HG02973 (cell line): ENCODE results near the gene TMEM229B.
"Not testable (repeated sequence)": the region's sequence is repeated elsewhere in the genome, so short reads cannot be mapped to it uniquely, and the experiment has no call there.

Source experiments
- ATAC-seq: cut with Tn5 transposase; IDR thresholded peaks from one replicate; pipeline ENCODE4 v1.9.1; 2021; ENCODE audit warnings: moderate library complexity; ENCODE audit not compliant: unreplicated experiment

Gene TMEM229B

GRCh38 chr14:67459336-67459735 lies 29.2 kb downstream of the TMEM229B start:
- no peak for ATAC-seq

- ATAC-seq = no peak
Observed at GRCh38 chr14:67457782-67458181, 30.7 kb downstream of the TMEM229B start.

GRCh38 chr14:67456732-67457131 lies 31.8 kb downstream of the TMEM229B start:
- ATAC-seq = no peak

DNA sequence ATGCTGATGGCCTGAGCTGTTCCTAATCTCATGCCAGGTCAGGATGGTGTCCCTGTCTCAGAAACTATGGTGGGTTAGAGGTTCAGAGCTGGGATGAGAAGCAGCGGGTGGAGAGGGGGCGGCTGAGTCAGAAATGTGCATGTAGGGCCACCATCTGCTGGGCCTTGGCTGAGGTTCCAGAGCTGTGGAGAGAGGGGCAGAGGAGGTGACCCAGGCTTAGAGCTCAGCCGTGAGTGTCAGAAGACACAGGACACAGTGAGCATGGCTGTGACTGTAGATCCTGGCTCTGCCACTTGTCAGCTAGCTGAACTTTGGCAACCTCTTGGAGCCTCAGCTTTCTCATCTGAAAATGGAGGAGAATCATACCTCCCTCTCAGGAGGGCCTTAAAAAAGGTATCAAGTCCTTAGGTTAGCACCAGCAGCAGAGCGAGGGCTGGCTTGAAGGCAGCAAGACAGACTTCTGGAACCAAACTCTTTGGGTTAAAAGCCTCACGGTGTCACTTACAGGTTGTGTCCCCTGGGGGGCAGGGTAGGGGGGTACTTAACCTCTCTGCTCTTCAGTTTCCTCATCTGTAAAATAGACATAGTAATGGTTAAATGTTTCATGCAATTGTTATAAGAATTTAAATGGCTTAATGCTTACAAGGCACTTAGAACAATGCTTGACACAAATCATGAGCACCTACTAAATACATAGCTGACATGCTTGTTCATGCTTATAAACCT lies 34.8 kb downstream of the TMEM229B start:
- no peak for ATAC-seq

GRCh38 chr14:67451667-67452066 lies 36.9 kb downstream of the TMEM229B start:
- ATAC-seq = not testable (repeated sequence)

DNA sequence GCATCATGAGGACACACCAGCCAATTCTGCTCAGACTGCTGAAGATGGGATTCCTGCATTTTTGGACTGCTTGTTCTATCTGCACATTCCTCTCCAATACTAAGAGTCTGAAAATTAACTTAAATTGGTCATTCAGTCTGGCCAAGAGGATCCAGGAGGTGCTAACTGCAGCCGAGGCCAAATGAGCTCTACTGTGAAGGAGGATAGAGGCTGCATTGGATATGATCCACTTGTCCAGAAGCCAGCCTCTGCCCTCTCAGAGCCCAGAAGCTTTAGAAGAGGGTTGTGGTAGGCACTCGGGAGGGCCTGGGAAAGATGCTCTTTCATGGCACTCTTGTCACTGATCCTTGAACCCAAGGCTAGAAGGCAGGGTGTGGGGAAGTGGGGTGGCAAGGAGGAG lies 39.4 kb downstream of the TMEM229B start:
- no peak for ATAC-seq

GRCh38 chr14:67447033-67447381 lies 41.5 kb downstream of the TMEM229B start:
- ATAC-seq = no peak

GRCh38 chr14:67446371-67447032 lies 42.0 kb downstream of the TMEM229B start:
- no peak for ATAC-seq

GRCh38 chr14:67444395-67444794 lies 44.1 kb downstream of the TMEM229B start:
- no peak for ATAC-seq

DNA sequence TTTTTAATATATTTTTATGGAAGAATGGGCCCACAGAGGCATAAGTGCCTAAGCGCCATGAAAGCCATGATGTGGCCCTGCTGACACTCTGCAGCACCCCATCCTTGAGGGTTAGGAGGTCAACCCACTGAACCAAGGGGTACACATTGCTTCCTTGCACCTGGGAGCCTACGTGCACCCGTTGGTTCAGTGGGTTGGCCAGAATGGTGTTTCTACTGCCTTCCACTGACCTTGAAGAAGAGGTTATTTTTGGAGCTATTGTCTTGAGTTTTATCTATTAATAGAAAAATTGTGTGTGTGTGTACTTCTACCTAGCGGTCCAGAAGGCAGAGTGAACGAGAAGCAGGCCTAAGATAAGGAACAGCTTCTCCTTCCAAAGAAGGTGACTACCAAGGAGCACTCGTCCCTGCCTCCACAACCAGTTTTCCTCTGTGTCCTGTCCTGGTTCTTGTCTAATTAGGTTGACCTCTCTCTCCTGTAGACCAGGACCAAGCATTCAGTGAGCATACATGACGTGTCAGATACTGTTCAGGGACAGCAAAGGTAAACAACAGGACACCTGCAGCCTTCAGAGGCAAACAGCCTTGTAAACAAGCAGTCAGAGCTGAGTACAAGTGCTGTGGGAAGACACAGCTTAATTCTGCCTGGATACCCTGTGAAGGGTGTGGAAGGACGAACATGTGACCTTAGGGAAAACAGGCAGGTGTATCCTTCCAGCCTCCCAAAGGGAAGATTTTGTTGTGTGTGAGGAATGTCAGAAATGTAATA lies 46.2 kb downstream of the TMEM229B start:
- ATAC-seq = no peak

DNA sequence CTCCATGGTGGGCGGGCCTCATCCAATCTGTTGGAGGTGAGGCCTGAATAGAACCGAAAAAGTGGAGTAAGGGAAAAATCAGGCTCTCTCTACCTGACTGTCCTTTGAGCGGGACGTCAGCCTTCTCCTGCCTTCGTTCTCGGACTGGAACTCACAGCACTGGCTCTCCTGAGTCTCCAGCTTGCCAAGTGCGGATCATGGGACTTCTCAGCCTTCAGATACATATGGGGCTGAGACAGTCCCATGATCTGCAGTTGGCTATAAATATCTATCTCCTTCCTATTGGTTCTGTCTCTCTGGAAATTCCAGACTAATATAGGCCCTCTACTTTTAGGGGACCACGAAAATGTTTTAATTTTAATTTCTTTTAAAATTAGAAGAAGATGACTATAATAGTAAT lies 46.8 kb downstream of the TMEM229B start:
- ATAC-seq = no peak

GRCh38 chr14:67441256-67441655 lies 47.3 kb downstream of the TMEM229B start:
- no peak for ATAC-seq

DNA sequence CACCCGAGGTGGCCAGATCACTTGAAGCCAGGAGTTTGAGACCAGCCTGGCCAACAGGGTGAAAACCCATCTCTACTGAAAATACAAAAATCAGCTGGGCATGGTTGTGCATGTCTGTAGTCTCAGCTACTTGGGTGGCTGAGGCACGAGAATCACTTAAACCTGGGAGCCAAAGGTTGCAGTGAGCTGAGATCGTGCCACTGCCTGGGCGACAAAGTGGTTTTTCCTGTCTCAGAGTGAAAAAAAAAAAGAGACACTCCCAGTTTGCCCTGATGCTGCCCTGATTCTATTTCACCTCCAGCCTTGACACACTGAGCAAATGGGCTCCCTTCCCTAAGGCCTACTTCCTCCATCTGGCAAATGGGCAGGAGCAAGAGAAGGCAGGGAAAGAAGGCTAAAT lies 48.0 kb downstream of the TMEM229B start:
- no peak for ATAC-seq

GRCh38 chr14:67438969-67439368 lies 49.6 kb downstream of the TMEM229B start:
- ATAC-seq = no peak

- no peak for ATAC-seq
Observed at GRCh38 chr14:67436006-67436866, 52.3 kb downstream of the TMEM229B start.

GRCh38 chr14:67435603-67436002 lies 52.9 kb downstream of the TMEM229B start:
- no peak for ATAC-seq

- ATAC-seq = no peak
Observed at GRCh38 chr14:67432050-67432564, 56.4 kb downstream of the TMEM229B start.

- no peak for ATAC-seq
Observed at GRCh38 chr14:67429510-67430205, 58.9 kb downstream of the TMEM229B start.

DNA sequence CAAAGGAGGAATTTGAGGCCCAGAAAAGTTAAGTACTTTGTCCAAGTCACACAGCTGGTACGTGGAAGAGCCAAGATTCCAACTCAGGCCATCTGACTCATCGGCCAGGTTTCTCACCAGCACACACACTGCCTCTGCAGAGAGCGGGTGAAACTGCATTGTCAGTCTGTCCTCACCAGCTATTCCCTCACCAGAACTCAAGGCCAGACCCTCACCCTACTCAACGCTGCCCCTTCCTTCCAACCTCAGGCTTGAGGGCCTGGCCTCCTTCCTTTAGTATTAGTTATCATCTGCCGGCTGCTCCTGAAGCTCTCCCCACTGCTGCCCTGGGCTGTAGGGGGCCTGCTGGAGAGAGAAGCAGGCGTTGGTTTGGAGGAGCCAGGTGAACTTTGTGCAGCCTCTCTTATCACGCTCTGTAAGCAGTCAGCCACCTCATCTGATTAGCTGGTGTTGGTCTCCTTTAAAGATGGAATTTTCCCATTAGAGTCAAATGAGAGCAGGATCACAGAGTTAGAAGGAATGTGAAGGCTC lies 60.0 kb downstream of the TMEM229B start:
- no peak for ATAC-seq
